ENCODE measurements around the gene CTNND2.

CTNND2 gene

GRCh38 chr5:10964806-10965205 lies 939.4 kb downstream of the CTNND2 start:
- POLR2A ChIA-PET = interaction anchor here (0.7 kb wide), 1 partner anchor 131 kb away, joined by 3 read pairs; no protein-coding TSS in a partner anchor
- 77% methylated on average over 5 of the region's 6 CpGs for WGBS (ENCODE audit: insufficient coverage)
- no peaks in the 10 kb centered on the region for H3K27me3 ChIP-seq (replicated peaks in 2 of 5; ENCODE audit: control insufficient read depth in 4 of 5, insufficient read depth in 5 of 5, low read length in 4 of 5)
- no peaks in the 10 kb centered on the region for H3K9me3 ChIP-seq (ENCODE audit: control extremely low read depth in 1 of 5, control insufficient read depth in 4 of 5, insufficient read depth in 2 of 5, low read depth in 1 of 5, low read length in 4 of 5)
- no peaks in the 10 kb centered on the region for H3K36me3 ChIP-seq (ENCODE audit: control insufficient read depth in 4 of 4, insufficient read depth in 4 of 4, low read length in 3 of 4)
- peaks cover 0 to 9% (median 4%) of the 10 kb centered on the region in 4 experiments for H3K4me1 ChIP-seq (ENCODE audit: control extremely low read depth in 1 of 4, control insufficient read depth in 4 of 4, insufficient read depth in 4 of 4, low read length in 3 of 4)
- no peak for DNase-seq
- H3K27ac ChIP-seq (ENCODE audit: insufficient read depth in 1 of 2, low read depth in 1 of 2, low read length in 2 of 2, poor library complexity in 1 of 2, severe bottlenecking in 2 of 2) = no peak overlapping the region
- no peak overlapping the region for H3K4me3 ChIP-seq (ENCODE audit: control insufficient read depth in 1 of 7, extremely low read depth in 1 of 7, insufficient read depth in 4 of 7, low read depth in 2 of 7, low read length in 6 of 7)
- CTCF ChIA-PET = interaction anchor here (1.3 kb wide), 1 partner anchor 11 kb away, joined by 6 read pairs; no protein-coding TSS in a partner anchor

- Histone ChIP-seq H3K27me3 (replicated peaks in 2 of 5; ENCODE audit: control insufficient read depth in 4 of 5, insufficient read depth in 5 of 5, low read length in 4 of 5) (no peaks in the 10 kb centered on the region), H3K27ac (ENCODE audit: insufficient read depth in 1 of 2, low read depth in 1 of 2, low read length in 2 of 2, poor library complexity in 1 of 2, severe bottlenecking in 2 of 2) (no peak overlapping the region), H3K4me1 (ENCODE audit: control extremely low read depth in 1 of 4, control insufficient read depth in 4 of 4, insufficient read depth in 4 of 4, low read length in 3 of 4) (peaks cover 0 to 9% (median 4%) of the 10 kb centered on the region in 4 experiments), H3K4me3 (ENCODE audit: control insufficient read depth in 1 of 7, extremely low read depth in 1 of 7, insufficient read depth in 4 of 7, low read depth in 2 of 7, low read length in 6 of 7) (no peak overlapping the region), H3K9me3 (ENCODE audit: control extremely low read depth in 1 of 5, control insufficient read depth in 4 of 5, insufficient read depth in 2 of 5, low read depth in 1 of 5, low read length in 4 of 5) (peaks cover 0 to 7% (median 0%) of the 10 kb centered on the region in 5 experiments), H3K36me3 (ENCODE audit: control insufficient read depth in 4 of 4, insufficient read depth in 4 of 4, low read length in 3 of 4) (no peaks in the 10 kb centered on the region)
- CTCF ChIA-PET = no interaction called here
- POLR2A ChIA-PET = no interaction called here
- DNase-seq = no peak
These were observed 945.5 kb downstream of the CTNND2 start for GRCh38 chr5:10958728-10959127.

- WGBS (ENCODE audit: insufficient coverage) = 100% methylated on average over 3 of the region's 5 CpGs
- H3K4me1 ChIP-seq (ENCODE audit: control extremely low read depth in 1 of 4, control insufficient read depth in 4 of 4, insufficient read depth in 4 of 4, low read length in 3 of 4) = peaks cover 0 to 8% (median 1%) of the 10 kb centered on the region in 4 experiments
- POLR2A ChIA-PET = no interaction called here
- no peaks in the 10 kb centered on the region for H3K36me3 ChIP-seq (ENCODE audit: control insufficient read depth in 4 of 4, insufficient read depth in 4 of 4, low read length in 3 of 4)
- DNase-seq = no peak
- H3K4me3 ChIP-seq (ENCODE audit: control insufficient read depth in 1 of 7, extremely low read depth in 1 of 7, insufficient read depth in 4 of 7, low read depth in 2 of 7, low read length in 6 of 7) = no peak overlapping the region
- no peak overlapping the region for H3K27ac ChIP-seq (ENCODE audit: insufficient read depth in 1 of 2, low read depth in 1 of 2, low read length in 2 of 2, poor library complexity in 1 of 2, severe bottlenecking in 2 of 2)
- no peaks in the 10 kb centered on the region for H3K27me3 ChIP-seq (replicated peaks in 2 of 5; ENCODE audit: control insufficient read depth in 4 of 5, insufficient read depth in 5 of 5, low read length in 4 of 5)
- CTCF ChIA-PET = no interaction called here
- no peaks in the 10 kb centered on the region for H3K9me3 ChIP-seq (ENCODE audit: control extremely low read depth in 1 of 5, control insufficient read depth in 4 of 5, insufficient read depth in 2 of 5, low read depth in 1 of 5, low read length in 4 of 5)
These were observed 954.2 kb downstream of the CTNND2 start for GRCh38 chr5:10949856-10950630.

GRCh38 chr5:10946050-10946449 lies 958.2 kb downstream of the CTNND2 start:
- no peaks in the 10 kb centered on the region for H3K36me3 ChIP-seq (ENCODE audit: control insufficient read depth in 4 of 4, insufficient read depth in 4 of 4, low read length in 3 of 4)
- ChIA-PET CTCF (no interaction called here), POLR2A (no interaction called here)
- peaks cover 0 to 8% (median 1%) of the 10 kb centered on the region in 4 experiments for H3K4me1 ChIP-seq (ENCODE audit: control extremely low read depth in 1 of 4, control insufficient read depth in 4 of 4, insufficient read depth in 4 of 4, low read length in 3 of 4)
- H3K27ac ChIP-seq (ENCODE audit: insufficient read depth in 1 of 2, low read depth in 1 of 2, low read length in 2 of 2, poor library complexity in 1 of 2, severe bottlenecking in 2 of 2) = no peak overlapping the region
- no peaks in the 10 kb centered on the region for H3K27me3 ChIP-seq (replicated peaks in 2 of 5; ENCODE audit: control insufficient read depth in 4 of 5, insufficient read depth in 5 of 5, low read length in 4 of 5)
- H3K4me3 ChIP-seq (ENCODE audit: control insufficient read depth in 1 of 7, extremely low read depth in 1 of 7, insufficient read depth in 4 of 7, low read depth in 2 of 7, low read length in 6 of 7) = no peak overlapping the region
- no CpG with 5 or more reads among the region's 4 CpGs for WGBS (ENCODE audit: insufficient coverage)
- H3K9me3 ChIP-seq (ENCODE audit: control extremely low read depth in 1 of 5, control insufficient read depth in 4 of 5, insufficient read depth in 2 of 5, low read depth in 1 of 5, low read length in 4 of 5) = no peaks in the 10 kb centered on the region
- no peak for DNase-seq

- Histone ChIP-seq H3K4me3 (ENCODE audit: control insufficient read depth in 1 of 7, extremely low read depth in 1 of 7, insufficient read depth in 4 of 7, low read depth in 2 of 7, low read length in 6 of 7) (no peak overlapping the region), H3K9me3 (ENCODE audit: control extremely low read depth in 1 of 5, control insufficient read depth in 4 of 5, insufficient read depth in 2 of 5, low read depth in 1 of 5, low read length in 4 of 5) (no peaks in the 10 kb centered on the region), H3K27ac (ENCODE audit: insufficient read depth in 1 of 2, low read depth in 1 of 2, low read length in 2 of 2, poor library complexity in 1 of 2, severe bottlenecking in 2 of 2) (no peak overlapping the region), H3K27me3 (replicated peaks in 2 of 5; ENCODE audit: control insufficient read depth in 4 of 5, insufficient read depth in 5 of 5, low read length in 4 of 5) (no peaks in the 10 kb centered on the region), H3K4me1 (ENCODE audit: control extremely low read depth in 1 of 4, control insufficient read depth in 4 of 4, insufficient read depth in 4 of 4, low read length in 3 of 4) (no peaks in the 10 kb centered on the region), H3K36me3 (ENCODE audit: control insufficient read depth in 4 of 4, insufficient read depth in 4 of 4, low read length in 3 of 4) (no peaks in the 10 kb centered on the region)
- ChIA-PET POLR2A (no interaction called here), CTCF (no interaction called here)
- no peak for DNase-seq
- WGBS (ENCODE audit: insufficient coverage) = 94% methylated on average over 2 of the region's 4 CpGs
These were observed 962.3 kb downstream of the CTNND2 start for GRCh38 chr5:10941900-10942299.

GRCh38 chr5:10936081-10936855 lies 968.0 kb downstream of the CTNND2 start:
- WGBS (ENCODE audit: insufficient coverage) = 94% methylated on average over 11 of the region's 14 CpGs

GRCh38 chr5:10935536-10935935 lies 968.7 kb downstream of the CTNND2 start:
- no peaks in the 10 kb centered on the region for H3K9me3 ChIP-seq (ENCODE audit: control extremely low read depth in 1 of 5, control insufficient read depth in 4 of 5, insufficient read depth in 2 of 5, low read depth in 1 of 5, low read length in 4 of 5)
- H3K27me3 ChIP-seq (replicated peaks in 2 of 5; ENCODE audit: control insufficient read depth in 4 of 5, insufficient read depth in 5 of 5, low read length in 4 of 5) = no peaks in the 10 kb centered on the region
- CTCF ChIA-PET = no interaction called here
- no peaks in the 10 kb centered on the region for H3K36me3 ChIP-seq (ENCODE audit: control insufficient read depth in 4 of 4, insufficient read depth in 4 of 4, low read length in 3 of 4)
- no peak overlapping the region for H3K27ac ChIP-seq (ENCODE audit: insufficient read depth in 1 of 2, low read depth in 1 of 2, low read length in 2 of 2, poor library complexity in 1 of 2, severe bottlenecking in 2 of 2)
- POLR2A ChIA-PET = no interaction called here
- no peak overlapping the region for H3K4me3 ChIP-seq (ENCODE audit: control insufficient read depth in 1 of 7, extremely low read depth in 1 of 7, insufficient read depth in 4 of 7, low read depth in 2 of 7, low read length in 6 of 7)
- H3K4me1 ChIP-seq (ENCODE audit: control extremely low read depth in 1 of 4, control insufficient read depth in 4 of 4, insufficient read depth in 4 of 4, low read length in 3 of 4) = no peaks in the 10 kb centered on the region
- DNase-seq = no peak

More at GRCh38 chr5:10936081-10936855, 968.0 kb downstream of the CTNND2 start:
- no peak overlapping the region for H3K4me3 ChIP-seq (ENCODE audit: control insufficient read depth in 1 of 7, extremely low read depth in 1 of 7, insufficient read depth in 4 of 7, low read depth in 2 of 7, low read length in 6 of 7)
- ChIA-PET POLR2A (no interaction called here), CTCF (no interaction called here)
- H3K27me3 ChIP-seq (replicated peaks in 2 of 5; ENCODE audit: control insufficient read depth in 4 of 5, insufficient read depth in 5 of 5, low read length in 4 of 5) = no peaks in the 10 kb centered on the region
- H3K4me1 ChIP-seq (ENCODE audit: control extremely low read depth in 1 of 4, control insufficient read depth in 4 of 4, insufficient read depth in 4 of 4, low read length in 3 of 4) = no peaks in the 10 kb centered on the region
- H3K27ac ChIP-seq (ENCODE audit: insufficient read depth in 1 of 2, low read depth in 1 of 2, low read length in 2 of 2, poor library complexity in 1 of 2, severe bottlenecking in 2 of 2) = no peak overlapping the region
- no peak for DNase-seq
- no peaks in the 10 kb centered on the region for H3K9me3 ChIP-seq (ENCODE audit: control extremely low read depth in 1 of 5, control insufficient read depth in 4 of 5, insufficient read depth in 2 of 5, low read depth in 1 of 5, low read length in 4 of 5)
- H3K36me3 ChIP-seq (ENCODE audit: control insufficient read depth in 4 of 4, insufficient read depth in 4 of 4, low read length in 3 of 4) = no peaks in the 10 kb centered on the region

Measured in common myeloid progenitor, CD34-positive (primary cell).